ENCODE data around the gene PMF1.

- TF ChIP-seq CTCF (IDR thresholded peaks at IDR 0.05; ENCODE audit: insufficient read depth, low read length) (no peak), POLR2AphosphoS5 (IDR thresholded peaks at IDR 0.05; ENCODE audit: low read depth) (no peak), SPI1 (IDR thresholded peaks at IDR 0.05; ENCODE audit: borderline replicate concordance, low read depth) (no peak)
- TF ChIP-seq, protein P1, sequence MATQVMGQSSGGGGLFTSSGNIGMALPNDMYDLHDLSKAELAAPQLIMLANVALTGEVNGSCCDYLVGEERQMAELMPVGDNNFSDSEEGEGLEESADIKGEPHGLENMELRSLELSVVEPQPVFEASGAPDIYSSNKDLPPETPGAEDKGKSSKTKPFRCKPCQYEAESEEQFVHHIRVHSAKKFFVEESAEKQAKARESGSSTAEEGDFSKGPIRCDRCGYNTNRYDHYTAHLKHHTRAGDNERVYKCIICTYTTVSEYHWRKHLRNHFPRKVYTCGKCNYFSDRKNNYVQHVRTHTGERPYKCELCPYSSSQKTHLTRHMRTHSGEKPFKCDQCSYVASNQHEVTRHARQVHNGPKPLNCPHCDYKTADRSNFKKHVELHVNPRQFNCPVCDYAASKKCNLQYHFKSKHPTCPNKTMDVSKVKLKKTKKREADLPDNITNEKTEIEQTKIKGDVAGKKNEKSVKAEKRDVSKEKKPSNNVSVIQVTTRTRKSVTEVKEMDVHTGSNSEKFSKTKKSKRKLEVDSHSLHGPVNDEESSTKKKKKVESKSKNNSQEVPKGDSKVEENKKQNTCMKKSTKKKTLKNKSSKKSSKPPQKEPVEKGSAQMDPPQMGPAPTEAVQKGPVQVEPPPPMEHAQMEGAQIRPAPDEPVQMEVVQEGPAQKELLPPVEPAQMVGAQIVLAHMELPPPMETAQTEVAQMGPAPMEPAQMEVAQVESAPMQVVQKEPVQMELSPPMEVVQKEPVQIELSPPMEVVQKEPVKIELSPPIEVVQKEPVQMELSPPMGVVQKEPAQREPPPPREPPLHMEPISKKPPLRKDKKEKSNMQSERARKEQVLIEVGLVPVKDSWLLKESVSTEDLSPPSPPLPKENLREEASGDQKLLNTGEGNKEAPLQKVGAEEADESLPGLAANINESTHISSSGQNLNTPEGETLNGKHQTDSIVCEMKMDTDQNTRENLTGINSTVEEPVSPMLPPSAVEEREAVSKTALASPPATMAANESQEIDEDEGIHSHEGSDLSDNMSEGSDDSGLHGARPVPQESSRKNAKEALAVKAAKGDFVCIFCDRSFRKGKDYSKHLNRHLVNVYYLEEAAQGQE (IDR thresholded peaks at IDR 0.05; ENCODE audit: insufficient replicate concordance, low read depth) = no peak
Observed at GRCh38 chr1:156228501-156228900, 15.7 kb downstream of the PMF1 start.

Measured in HL-60 (cell line).